ENCODE measurements around the gene LIN7A. TPM values are rescaled to one million over a fixed set of nuclear protein-coding genes. Genes with fewer than 3 reads are reported as not detected.

LIN7A gene
- total RNA-seq, 1 experiment from 2014 or later = not detected

GRCh38 chr12:80846952-80847351 is 90.8 kb downstream of the LIN7A start:
- BruUV-seq (replicated peaks) = no TSS peak
- Mint-ChIP-seq H3K4me3 (ENCODE audit: unreplicated experiment) (no peak overlapping the region), H3K4me1 (ENCODE audit: insufficient read depth, unreplicated experiment) (no peaks in the 10 kb centered on the region), H3K9me3 (ENCODE audit: unreplicated experiment) (no peaks in the 10 kb centered on the region), H3K36me3 (ENCODE audit: insufficient read depth, unreplicated experiment) (no peaks in the 10 kb centered on the region), H3K27ac (ENCODE audit: low read depth, unreplicated experiment) (no peak overlapping the region), H3K27me3 (ENCODE audit: insufficient read depth, unreplicated experiment) (peaks cover 47% of the 10 kb centered on the region)
- ChIA-PET CTCF (interaction anchor here (0.6 to 2.0 kb wide), 2 partner anchors 10 to 447 kb away, joined by 5 to 10 read pairs; no protein-coding TSS in a partner anchor), POLR2A (no interaction called here)
- TF ChIP-seq CTCF (IDR thresholded peaks at IDR 0.05; ENCODE audit: unreplicated experiment) = no peak
- intact Hi-C loops (cut with micrococcal nuclease) = no loop called here
- no peak for DNase-seq (ENCODE audit: unreplicated experiment)

GRCh38 chr12:80845639-80846038 is 92.1 kb downstream of the LIN7A start:
- no peak for TF ChIP-seq CTCF (IDR thresholded peaks at IDR 0.05; ENCODE audit: unreplicated experiment)
- peaks cover 50% of the 10 kb centered on the region for H3K27me3 Mint-ChIP-seq (ENCODE audit: insufficient read depth, unreplicated experiment)
- H3K4me1 Mint-ChIP-seq (ENCODE audit: insufficient read depth, unreplicated experiment) = no peaks in the 10 kb centered on the region
- no TSS peak for BruUV-seq (replicated peaks)
- intact Hi-C loops (cut with micrococcal nuclease) = no loop called here
- POLR2A ChIA-PET = interaction anchor here (0.7 to 1.3 kb wide), 2 partner anchors 67 to 107 kb away, joined by 4 to 7 read pairs; no protein-coding TSS in a partner anchor
- no peak for DNase-seq (ENCODE audit: unreplicated experiment)
- no peaks in the 10 kb centered on the region for H3K36me3 Mint-ChIP-seq (ENCODE audit: insufficient read depth, unreplicated experiment)
- CTCF ChIA-PET = interaction anchor here (0.6 to 2.0 kb wide), 5 partner anchors 9 to 219 kb away, joined by 3 to 10 read pairs (median 3); no protein-coding TSS in a partner anchor
- no peaks in the 10 kb centered on the region for H3K9me3 Mint-ChIP-seq (ENCODE audit: unreplicated experiment)
- H3K27ac Mint-ChIP-seq (ENCODE audit: low read depth, unreplicated experiment) = no peak overlapping the region
- no peak overlapping the region for H3K4me3 Mint-ChIP-seq (ENCODE audit: unreplicated experiment)

- no peak for DNase-seq (ENCODE audit: unreplicated experiment)
- no peak overlapping the region for H3K27ac Mint-ChIP-seq (ENCODE audit: low read depth, unreplicated experiment)
- CTCF ChIA-PET = interaction anchor here (0.7 kb wide), 1 partner anchor 39 kb away, joined by 4 read pairs; no protein-coding TSS in a partner anchor
- no peak overlapping the region for H3K4me3 Mint-ChIP-seq (ENCODE audit: unreplicated experiment)
- H3K36me3 Mint-ChIP-seq (ENCODE audit: insufficient read depth, unreplicated experiment) = no peaks in the 10 kb centered on the region
- H3K4me1 Mint-ChIP-seq (ENCODE audit: insufficient read depth, unreplicated experiment) = no peaks in the 10 kb centered on the region
- no TSS peak for BruUV-seq (replicated peaks)
- no peaks in the 10 kb centered on the region for H3K9me3 Mint-ChIP-seq (ENCODE audit: unreplicated experiment)
- intact Hi-C loops (cut with micrococcal nuclease) = no loop called here
- peaks cover 50% of the 10 kb centered on the region for H3K27me3 Mint-ChIP-seq (ENCODE audit: insufficient read depth, unreplicated experiment)
- POLR2A ChIA-PET = no interaction called here
- TF ChIP-seq CTCF (IDR thresholded peaks at IDR 0.05; ENCODE audit: unreplicated experiment) = no peak
Observed at GRCh38 chr12:80843969-80844368, 93.8 kb downstream of the LIN7A start.

- no peaks in the 10 kb centered on the region for H3K36me3 Mint-ChIP-seq (ENCODE audit: insufficient read depth, unreplicated experiment)
- peaks cover 49% of the 10 kb centered on the region for H3K27me3 Mint-ChIP-seq (ENCODE audit: insufficient read depth, unreplicated experiment)
- BruUV-seq (replicated peaks) = no TSS peak
- CTCF ChIA-PET = interaction anchor here (0.6 to 1.5 kb wide), 10 partner anchors 12 to 420 kb away, joined by 3 to 7 read pairs (median 3); no protein-coding TSS in a partner anchor
- POLR2A ChIA-PET = no interaction called here
- no peaks in the 10 kb centered on the region for H3K9me3 Mint-ChIP-seq (ENCODE audit: unreplicated experiment)
- H3K4me1 Mint-ChIP-seq (ENCODE audit: insufficient read depth, unreplicated experiment) = no peaks in the 10 kb centered on the region
- intact Hi-C loops (cut with micrococcal nuclease) = no loop called here
- H3K27ac Mint-ChIP-seq (ENCODE audit: low read depth, unreplicated experiment) = no peak overlapping the region
- DNase-seq (ENCODE audit: unreplicated experiment) = no peak
- H3K4me3 Mint-ChIP-seq (ENCODE audit: unreplicated experiment) = no peak overlapping the region
- no peak for TF ChIP-seq CTCF (IDR thresholded peaks at IDR 0.05; ENCODE audit: unreplicated experiment)
Observed at GRCh38 chr12:80838708-80839107, 99.0 kb downstream of the LIN7A start.
